GM18867 (cell line): ENCODE measurements around the gene ADAMTS12.
A peak's percentile ranks its signal among the peaks of the same experiment; 100 is the strongest.

Source experiments
- ATAC-seq: cut with Tn5 transposase; IDR thresholded peaks from one replicate; pipeline ENCODE4 v1.9.1; 2021; ENCODE audit warnings: mild to moderate bottlenecking, moderate library complexity; ENCODE audit not compliant: unreplicated experiment

Gene ADAMTS12, protein sequence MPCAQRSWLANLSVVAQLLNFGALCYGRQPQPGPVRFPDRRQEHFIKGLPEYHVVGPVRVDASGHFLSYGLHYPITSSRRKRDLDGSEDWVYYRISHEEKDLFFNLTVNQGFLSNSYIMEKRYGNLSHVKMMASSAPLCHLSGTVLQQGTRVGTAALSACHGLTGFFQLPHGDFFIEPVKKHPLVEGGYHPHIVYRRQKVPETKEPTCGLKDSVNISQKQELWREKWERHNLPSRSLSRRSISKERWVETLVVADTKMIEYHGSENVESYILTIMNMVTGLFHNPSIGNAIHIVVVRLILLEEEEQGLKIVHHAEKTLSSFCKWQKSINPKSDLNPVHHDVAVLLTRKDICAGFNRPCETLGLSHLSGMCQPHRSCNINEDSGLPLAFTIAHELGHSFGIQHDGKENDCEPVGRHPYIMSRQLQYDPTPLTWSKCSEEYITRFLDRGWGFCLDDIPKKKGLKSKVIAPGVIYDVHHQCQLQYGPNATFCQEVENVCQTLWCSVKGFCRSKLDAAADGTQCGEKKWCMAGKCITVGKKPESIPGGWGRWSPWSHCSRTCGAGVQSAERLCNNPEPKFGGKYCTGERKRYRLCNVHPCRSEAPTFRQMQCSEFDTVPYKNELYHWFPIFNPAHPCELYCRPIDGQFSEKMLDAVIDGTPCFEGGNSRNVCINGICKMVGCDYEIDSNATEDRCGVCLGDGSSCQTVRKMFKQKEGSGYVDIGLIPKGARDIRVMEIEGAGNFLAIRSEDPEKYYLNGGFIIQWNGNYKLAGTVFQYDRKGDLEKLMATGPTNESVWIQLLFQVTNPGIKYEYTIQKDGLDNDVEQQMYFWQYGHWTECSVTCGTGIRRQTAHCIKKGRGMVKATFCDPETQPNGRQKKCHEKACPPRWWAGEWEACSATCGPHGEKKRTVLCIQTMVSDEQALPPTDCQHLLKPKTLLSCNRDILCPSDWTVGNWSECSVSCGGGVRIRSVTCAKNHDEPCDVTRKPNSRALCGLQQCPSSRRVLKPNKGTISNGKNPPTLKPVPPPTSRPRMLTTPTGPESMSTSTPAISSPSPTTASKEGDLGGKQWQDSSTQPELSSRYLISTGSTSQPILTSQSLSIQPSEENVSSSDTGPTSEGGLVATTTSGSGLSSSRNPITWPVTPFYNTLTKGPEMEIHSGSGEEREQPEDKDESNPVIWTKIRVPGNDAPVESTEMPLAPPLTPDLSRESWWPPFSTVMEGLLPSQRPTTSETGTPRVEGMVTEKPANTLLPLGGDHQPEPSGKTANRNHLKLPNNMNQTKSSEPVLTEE (N-terminal part only)

DNA sequence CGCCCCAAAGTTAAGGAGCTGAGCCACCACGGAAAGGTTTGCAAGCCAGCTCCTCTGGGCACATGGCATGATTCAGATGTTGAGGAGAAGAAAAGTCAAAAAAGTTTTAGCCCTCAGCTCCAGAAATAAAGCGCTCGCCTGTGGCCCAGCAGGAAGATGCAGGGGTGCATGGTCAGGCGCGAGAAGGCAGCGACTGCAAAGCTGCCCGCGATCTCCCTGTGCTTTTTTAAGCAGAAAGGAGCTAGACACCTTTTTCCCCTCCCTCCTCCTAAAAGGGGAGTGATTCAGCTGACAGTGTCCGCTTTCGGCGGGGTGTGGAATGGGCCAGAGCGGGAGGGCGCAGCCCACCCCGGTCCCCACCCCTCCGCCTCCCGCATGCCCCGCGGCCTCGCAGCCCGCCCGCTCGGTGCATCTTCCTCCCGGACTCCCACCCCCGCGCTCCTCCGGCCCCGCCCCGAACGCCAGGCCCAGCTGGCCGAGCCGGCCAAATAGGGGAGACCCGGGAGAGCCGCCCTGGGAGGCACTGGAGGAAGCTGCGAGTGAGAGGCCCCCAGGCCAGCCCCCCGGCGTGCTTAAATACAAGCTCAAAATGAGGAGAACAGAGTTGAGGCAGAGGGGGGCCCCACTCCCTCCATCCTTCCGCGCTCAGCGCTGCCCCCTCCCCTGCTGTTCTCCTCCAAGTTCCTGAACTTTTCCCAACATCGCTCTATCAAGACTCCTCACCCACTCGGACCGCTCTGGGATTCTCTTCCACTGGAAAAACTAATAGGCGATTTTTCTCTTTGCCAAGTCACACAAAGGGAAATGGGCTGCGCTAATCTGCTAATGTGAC, at the start of gene ADAMTS12:
Gene ADAMTS12, minus strand, starts transcription at position 203 of the 832 bp plus-strand sequence. Its CDS starts 134 bp downstream, at position 69.
- no peak for ATAC-seq

- ATAC-seq, result no peak
Measured at GRCh38 chr5:33941090-33941489, 49.3 kb upstream of the ADAMTS12 start.

GRCh38 chr5:33939556-33940262, 47.9 kb upstream of the ADAMTS12 start:
- no peak for ATAC-seq

DNA sequence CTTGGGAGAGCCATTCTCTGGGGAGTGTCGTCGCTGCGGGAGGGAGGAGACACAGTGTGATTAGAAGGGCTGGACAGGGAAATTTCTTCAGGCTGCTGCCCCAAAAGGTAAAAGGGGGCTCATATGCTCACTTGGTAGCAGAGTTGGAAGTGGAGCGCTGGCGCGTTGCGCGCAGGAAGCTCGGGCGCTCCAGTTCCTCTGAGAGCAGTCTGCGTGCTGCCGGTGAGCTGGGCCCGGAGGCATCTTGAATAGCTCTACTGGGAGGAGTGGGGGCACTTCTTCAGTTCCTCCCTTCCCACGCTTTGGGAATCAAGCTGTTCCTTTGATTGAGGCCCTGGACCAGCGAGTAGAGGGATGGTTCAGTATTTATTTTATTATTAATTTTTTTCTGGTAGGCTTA, 47.1 kb upstream of the ADAMTS12 start:
- no peak for ATAC-seq

DNA sequence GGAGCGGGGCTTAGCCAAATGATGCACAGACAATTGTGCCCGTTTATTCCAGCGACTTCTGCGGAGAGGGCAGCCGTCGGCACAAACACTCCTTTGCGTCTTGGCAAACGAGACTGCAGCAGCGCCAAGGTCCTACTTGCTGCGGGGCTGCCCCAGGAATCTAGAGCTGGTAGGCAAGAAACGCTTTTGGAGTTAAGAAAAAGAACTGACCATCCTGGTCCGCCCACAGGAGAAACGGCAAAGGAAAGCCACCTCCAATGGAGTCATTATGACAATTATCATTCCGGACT, 46.7 kb upstream of the ADAMTS12 start:
- ATAC-seq, result no peak

DNA sequence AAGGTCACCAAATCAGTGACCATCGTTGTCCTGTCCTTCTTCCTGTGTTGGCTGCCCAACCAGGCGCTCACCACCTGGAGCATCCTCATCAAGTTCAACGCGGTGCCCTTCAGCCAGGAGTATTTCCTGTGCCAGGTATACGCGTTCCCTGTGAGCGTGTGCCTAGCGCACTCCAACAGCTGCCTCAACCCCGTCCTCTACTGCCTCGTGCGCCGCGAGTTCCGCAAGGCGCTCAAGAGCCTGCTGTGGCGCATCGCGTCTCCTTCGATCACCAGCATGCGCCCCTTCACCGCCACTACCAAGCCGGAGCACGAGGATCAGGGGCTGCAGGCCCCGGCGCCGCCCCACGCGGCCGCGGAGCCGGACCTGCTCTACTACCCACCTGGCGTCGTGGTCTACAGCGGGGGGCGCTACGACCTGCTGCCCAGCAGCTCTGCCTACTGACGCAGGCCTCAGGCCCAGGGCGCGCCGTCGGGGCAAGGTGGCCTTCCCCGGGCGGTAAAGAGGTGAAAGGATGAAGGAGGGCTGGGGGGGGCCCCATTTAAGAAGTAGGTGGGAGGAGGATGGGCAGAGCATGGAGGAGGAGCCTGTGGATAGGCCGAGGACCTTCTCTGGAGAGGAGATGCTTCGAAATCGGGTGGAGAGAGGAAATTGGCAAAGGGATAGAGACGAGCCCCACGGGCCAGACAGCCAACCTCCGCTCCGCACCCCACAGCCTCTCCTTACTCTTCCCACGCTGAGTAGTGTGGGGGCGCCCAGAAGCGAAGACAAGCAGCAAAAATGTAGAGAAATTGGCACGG, 46.1 kb upstream of the ADAMTS12 start:
- no peak for ATAC-seq

DNA sequence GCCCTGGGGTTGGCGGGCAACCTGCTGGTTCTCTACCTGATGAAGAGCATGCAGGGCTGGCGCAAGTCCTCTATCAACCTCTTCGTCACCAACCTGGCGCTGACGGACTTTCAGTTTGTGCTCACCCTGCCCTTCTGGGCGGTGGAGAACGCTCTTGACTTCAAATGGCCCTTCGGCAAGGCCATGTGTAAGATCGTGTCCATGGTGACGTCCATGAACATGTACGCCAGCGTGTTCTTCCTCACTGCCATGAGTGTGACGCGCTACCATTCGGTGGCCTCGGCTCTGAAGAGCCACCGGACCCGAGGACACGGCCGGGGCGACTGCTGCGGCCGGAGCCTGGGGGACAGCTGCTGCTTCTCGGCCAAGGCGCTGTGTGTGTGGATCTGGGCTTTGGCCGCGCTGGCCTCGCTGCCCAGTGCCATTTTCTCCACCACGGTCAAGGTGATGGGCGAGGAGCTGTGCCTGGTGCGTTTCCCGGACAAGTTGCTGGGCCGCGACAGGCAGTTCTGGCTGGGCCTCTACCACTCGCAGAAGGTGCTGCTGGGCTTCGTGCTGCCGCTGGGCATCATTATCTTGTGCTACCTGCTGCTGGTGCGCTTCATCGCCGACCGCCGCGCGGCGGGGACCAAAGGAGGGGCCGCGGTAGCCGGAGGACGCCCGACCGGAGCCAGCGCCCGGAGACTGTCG, 45.4 kb upstream of the ADAMTS12 start:
- ATAC-seq, result no peak

DNA sequence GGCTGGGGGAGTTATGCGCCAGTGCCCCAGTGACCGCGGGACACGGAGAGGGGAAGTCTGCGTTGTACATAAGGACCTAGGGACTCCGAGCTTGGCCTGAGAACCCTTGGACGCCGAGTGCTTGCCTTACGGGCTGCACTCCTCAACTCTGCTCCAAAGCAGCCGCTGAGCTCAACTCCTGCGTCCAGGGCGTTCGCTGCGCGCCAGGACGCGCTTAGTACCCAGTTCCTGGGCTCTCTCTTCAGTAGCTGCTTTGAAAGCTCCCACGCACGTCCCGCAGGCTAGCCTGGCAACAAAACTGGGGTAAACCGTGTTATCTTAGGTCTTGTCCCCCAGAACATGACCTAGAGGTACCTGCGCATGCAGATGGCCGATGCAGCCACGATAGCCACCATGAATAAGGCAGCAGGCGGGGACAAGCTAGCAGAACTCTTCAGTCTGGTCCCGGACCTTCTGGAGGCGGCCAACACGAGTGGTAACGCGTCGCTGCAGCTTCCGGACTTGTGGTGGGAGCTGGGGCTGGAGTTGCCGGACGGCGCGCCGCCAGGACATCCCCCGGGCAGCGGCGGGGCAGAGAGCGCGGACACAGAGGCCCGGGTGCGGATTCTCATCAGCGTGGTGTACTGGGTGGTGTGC, 44.7 kb upstream of the ADAMTS12 start, which contains the start of gene RXFP3:
Gene RXFP3, plus strand, starts transcription at position 6 of the 636 bp plus-strand sequence. Its CDS starts 355 bp downstream, at position 361.
- ATAC-seq, result no peak

DNA sequence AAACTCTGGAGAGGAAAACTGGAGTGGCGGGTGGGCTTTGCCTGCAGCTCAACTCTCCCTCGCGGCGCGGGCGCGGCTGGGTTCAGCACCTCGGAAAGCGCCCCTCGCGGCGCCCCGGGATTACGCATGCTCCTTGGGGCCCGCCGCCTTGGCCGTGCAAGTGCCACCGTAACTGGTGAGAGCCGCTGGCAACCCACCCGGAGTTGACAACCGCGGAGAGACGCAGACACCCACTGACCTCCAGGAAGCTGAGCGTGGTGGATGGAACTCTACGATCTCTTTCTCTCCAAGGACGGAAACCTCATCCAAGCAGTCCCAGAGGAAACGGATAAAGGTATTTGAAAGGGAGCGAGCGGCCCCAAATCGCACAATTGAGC, 44.2 kb upstream of the ADAMTS12 start:
- ATAC-seq, result no peak

- peak; percentile 33 for ATAC-seq
Measured at GRCh38 chr5:33934176-33934575, 42.4 kb upstream of the ADAMTS12 start.

GRCh38 chr5:33933723-33934169, 42.0 kb upstream of the ADAMTS12 start:
- ATAC-seq, result peak; percentile 95

GRCh38 chr5:33931136-33931535, 39.3 kb upstream of the ADAMTS12 start:
- ATAC-seq, result no peak

GRCh38 chr5:33929925-33930690, 38.3 kb upstream of the ADAMTS12 start:
- no peak for ATAC-seq

- ATAC-seq, result no peak
Measured at GRCh38 chr5:33928283-33928682, 36.5 kb upstream of the ADAMTS12 start.

- no peak for ATAC-seq
Measured at GRCh38 chr5:33927685-33928084, 35.9 kb upstream of the ADAMTS12 start.

- ATAC-seq, result peak; percentile 88
Measured at GRCh38 chr5:33925278-33925677, 33.5 kb upstream of the ADAMTS12 start.

DNA sequence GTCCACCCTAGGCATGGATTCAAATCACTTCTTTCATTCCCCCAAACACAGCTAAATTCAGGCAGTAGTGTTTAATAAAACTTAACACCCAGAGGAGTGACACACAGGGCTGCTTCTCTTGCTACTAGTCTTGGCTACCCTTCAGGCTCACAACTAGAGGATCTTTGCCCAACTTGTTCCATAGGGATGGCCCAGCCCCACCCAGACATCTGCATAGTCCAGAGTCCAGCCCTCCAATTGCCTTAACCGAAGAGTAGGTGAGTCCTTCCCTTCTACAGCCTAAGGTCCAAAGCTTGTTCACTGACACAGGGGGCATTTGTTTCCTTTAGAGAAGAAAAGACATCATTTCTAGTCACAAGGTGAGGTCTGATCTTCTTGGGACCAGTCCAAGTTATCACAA, 29.2 kb upstream of the ADAMTS12 start:
- ATAC-seq, result no peak
